CD8-positive, alpha-beta memory T cell (primary cell): Measurements from ENCODE around the gene ABLIM3. TPM values are rescaled to one million over a fixed set of nuclear protein-coding genes. Genes with fewer than 3 reads are reported as not detected.

Source experiments
- CTCF ChIA-PET: fragments of 350-600 bp; sonication (Branson Sonifier 250); formaldehyde crosslinking; loops from one replicate; lab custom pipeline; 2021; ENCODE audit warnings: antibody characterized with exemption; lab: Charles Lee
- POLR2A ChIA-PET: fragments of 350-600 bp; sonication (Branson Sonifier 250); formaldehyde crosslinking; loops from one replicate; lab custom pipeline; 2021; ENCODE audit warnings: antibody characterized with exemption; lab: Charles Lee
- DNase-seq, 5 donors: peaks; one replicate each; pipeline versions ENCODE4 v3.0.0 to v3.0.0-alpha.2; 2020 to 2022; ENCODE audit warnings: mixed read lengths in 1 of 5
- H3K27ac ChIP-seq: one replicate; pipeline ENCODE4 v1.7.0; 2013; ENCODE audit warnings: low read depth, mild to moderate bottlenecking, low read length, moderate library complexity
- H3K27me3 ChIP-seq: 2 replicates; pipeline ENCODE4 v1.7.0; 2013; ENCODE audit warnings: low read length, mild to moderate bottlenecking; ENCODE audit not compliant: insufficient read depth, poor library complexity, severe bottlenecking
- H3K36me3 ChIP-seq: 2 replicates; pipeline ENCODE4 v1.7.0; 2013; ENCODE audit warnings: mild to moderate bottlenecking, low read length, moderate library complexity; ENCODE audit not compliant: insufficient read depth
- H3K4me1 ChIP-seq: 2 replicates; pipeline ENCODE4 v1.7.0; 2013; ENCODE audit warnings: mild to moderate bottlenecking, low read length, moderate library complexity; ENCODE audit not compliant: insufficient read depth
- H3K4me3 ChIP-seq: 2 replicates; pipeline ENCODE4 v1.7.0; 2013; ENCODE audit warnings: mild to moderate bottlenecking, low read length
- H3K9me3 ChIP-seq: 2 replicates; pipeline ENCODE4 v1.7.0; 2013; ENCODE audit warnings: mild to moderate bottlenecking, low read length
- H3K27ac Mint-ChIP-seq, 8 donors: one replicate each; pipeline ENCODE4 v1.8.0; 2020 to 2021; ENCODE audit warnings: mixed read lengths in 8 of 8, mild to moderate bottlenecking in 6 of 8, inconsistent platforms in 3 of 8, moderate library complexity in 3 of 8
- H3K27me3 Mint-ChIP-seq, 2 donors: one replicate each; pipeline ENCODE4 v1.8.0; 2020 to 2021; ENCODE audit warnings: mixed read lengths in 2 of 2, mild to moderate bottlenecking in 1 of 2, moderate library complexity in 1 of 2
- H3K36me3 Mint-ChIP-seq, 3 donors: one replicate each; pipeline ENCODE4 v1.8.0; 2020 to 2021; ENCODE audit warnings: mixed read lengths in 3 of 3, inconsistent platforms in 1 of 3, mild to moderate bottlenecking in 1 of 3
- H3K4me1 Mint-ChIP-seq, 3 donors: one replicate each; pipeline ENCODE4 v1.8.0; 2020 to 2021; ENCODE audit warnings: mixed read lengths in 3 of 3, inconsistent platforms in 1 of 3, mild to moderate bottlenecking in 1 of 3
- H3K4me3 Mint-ChIP-seq, 7 donors: one replicate each; pipeline ENCODE4 v1.8.0; 2020 to 2021; ENCODE audit warnings: mixed read lengths in 7 of 7, mild to moderate bottlenecking in 6 of 7, moderate library complexity in 4 of 7, inconsistent platforms in 2 of 7
- H3K9me3 Mint-ChIP-seq, 5 donors: one replicate each; pipeline ENCODE4 v1.8.0; 2020 to 2022; ENCODE audit warnings: mixed read lengths in 5 of 5, mild to moderate bottlenecking in 3 of 5, moderate library complexity in 2 of 5, inconsistent platforms in 1 of 5
- polyA plus RNA-seq: library from polyadenylated mRNA; unstranded; fragments of 300-500 nt; fragmentation: Illumina TruSeq; gene quantifications from one replicate; pipeline ENCODE4 v1.2.3, GENCODE V29; 2021
- total RNA-seq, 2 experiments: library from RNA; stranded (reverse); gene quantifications; one replicate each; pipeline ENCODE4 v1.2.3, GENCODE V29; 2021

ABLIM3 gene
- total and polyA plus RNA-seq, 3 experiments from 2014 or later, result 0.09 TPM; not detected in 2

- H3K27ac Mint-ChIP-seq, result no peak overlapping the region
- no peak for DNase-seq
- Histone ChIP-seq H3K4me1 (no peaks in the 10 kb centered on the region), H3K27me3 (no peaks in the 10 kb centered on the region), H3K27ac (no peak overlapping the region), H3K36me3 (no peaks in the 10 kb centered on the region), H3K4me3 (no peak overlapping the region), H3K9me3 (no peaks in the 10 kb centered on the region)
- no peaks in the 10 kb centered on the region for H3K36me3 Mint-ChIP-seq
- no peaks in the 10 kb centered on the region for H3K9me3 Mint-ChIP-seq
- H3K4me1 Mint-ChIP-seq, result no peaks in the 10 kb centered on the region
- ChIA-PET CTCF (no interaction called here), POLR2A (interaction anchor here (0.7 kb wide), 1 partner anchor 115 kb away, joined by 6 read pairs; the partner anchor contains the start of gene ABLIM3)
- H3K27me3 Mint-ChIP-seq, result peaks cover 8 to 56% of the 10 kb centered on the region in 2 donors
- H3K4me3 Mint-ChIP-seq, result no peak overlapping the region
Observed at GRCh38 chr5:149256451-149256850, 115.2 kb downstream of the ABLIM3 start.

- no peaks in the 10 kb centered on the region for H3K27me3 ChIP-seq
- H3K36me3 ChIP-seq, result no peaks in the 10 kb centered on the region
- DNase-seq, result no peak
- no peaks in the 10 kb centered on the region for H3K9me3 Mint-ChIP-seq
- ChIA-PET POLR2A (interaction anchor here (0.7 kb wide), 1 partner anchor 116 kb away, joined by 6 read pairs; the partner anchor contains the start of gene ABLIM3), CTCF (interaction anchor here (0.8 to 1.1 kb wide), 2 partner anchors 12 to 116 kb away, joined by 3 to 4 read pairs; partner anchors contain the start of gene ABLIM3)
- no peak overlapping the region for H3K4me3 Mint-ChIP-seq
- H3K36me3 Mint-ChIP-seq, result no peaks in the 10 kb centered on the region
- no peak overlapping the region for H3K27ac ChIP-seq
- no peak overlapping the region for H3K27ac Mint-ChIP-seq
- no peaks in the 10 kb centered on the region for H3K9me3 ChIP-seq
- H3K4me3 ChIP-seq, result no peak overlapping the region
- peaks cover 13 to 56% of the 10 kb centered on the region in 2 donors for H3K27me3 Mint-ChIP-seq
- no peaks in the 10 kb centered on the region for H3K4me1 ChIP-seq
- no peaks in the 10 kb centered on the region for H3K4me1 Mint-ChIP-seq
Observed at GRCh38 chr5:149257131-149257530, 115.8 kb downstream of the ABLIM3 start.

DNA sequence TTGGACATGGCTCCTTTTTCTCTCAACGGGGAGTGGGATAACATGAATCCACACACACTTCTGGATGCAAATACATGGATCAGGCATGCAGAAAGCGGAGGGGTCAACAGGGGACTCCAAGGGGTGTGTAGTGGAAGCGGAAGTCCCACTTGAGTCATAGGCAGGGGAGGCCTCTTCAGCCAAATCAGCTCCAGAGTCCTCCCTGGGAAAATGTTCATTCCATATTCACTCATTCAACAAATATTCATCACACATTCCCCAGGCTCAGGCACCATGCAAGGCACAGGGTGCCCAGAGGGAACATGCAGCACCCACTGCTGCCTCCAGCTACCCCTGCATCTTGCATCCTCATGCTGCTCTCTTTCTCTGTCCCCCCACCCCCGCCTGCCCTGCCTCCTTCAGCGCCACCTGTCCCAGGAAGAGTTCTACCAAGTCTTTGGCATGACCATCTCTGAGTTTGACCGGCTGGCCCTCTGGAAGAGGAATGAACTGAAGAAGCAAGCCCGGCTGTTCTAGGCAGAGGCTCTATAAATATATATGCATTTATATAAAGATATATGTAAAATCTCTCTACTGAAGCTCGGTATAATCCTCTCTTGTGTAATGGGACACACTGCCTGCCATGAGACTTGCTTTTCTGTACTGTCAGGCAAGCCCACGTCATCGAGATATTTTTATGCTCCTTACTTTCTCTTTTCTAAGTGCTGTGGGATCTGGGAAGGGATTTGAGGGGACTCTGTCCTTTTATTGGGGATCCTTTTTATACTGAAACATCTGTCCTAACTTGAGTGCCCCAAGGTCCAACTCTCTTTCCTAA, 116.8 kb downstream of the ABLIM3 start:
- H3K4me1 ChIP-seq, result no peaks in the 10 kb centered on the region
- no peak for DNase-seq
- H3K27me3 ChIP-seq, result no peaks in the 10 kb centered on the region
- H3K4me3 ChIP-seq, result no peak overlapping the region
- H3K4me3 Mint-ChIP-seq, result no peak overlapping the region
- no peaks in the 10 kb centered on the region for H3K36me3 ChIP-seq
- CTCF ChIA-PET, result interaction anchor here (0.7 to 1.1 kb wide), 3 partner anchors 11 to 122 kb away, joined by 3 to 4 read pairs (median 3); partner anchors contain the start of gene ABLIM3
- peaks cover 16 to 60% of the 10 kb centered on the region in 2 donors for H3K27me3 Mint-ChIP-seq
- H3K9me3 Mint-ChIP-seq, result no peaks in the 10 kb centered on the region
- no peaks in the 10 kb centered on the region for H3K36me3 Mint-ChIP-seq
- H3K4me1 Mint-ChIP-seq, result no peaks in the 10 kb centered on the region
- H3K9me3 ChIP-seq, result no peaks in the 10 kb centered on the region
- H3K27ac ChIP-seq, result no peak overlapping the region
- POLR2A ChIA-PET, result no interaction called here
- no peak overlapping the region for H3K27ac Mint-ChIP-seq

GRCh38 chr5:149260761-149261160, 119.5 kb downstream of the ABLIM3 start:
- no peak for DNase-seq
- H3K4me3 Mint-ChIP-seq, result no peak overlapping the region
- no peaks in the 10 kb centered on the region for H3K9me3 Mint-ChIP-seq
- peaks cover 19 to 45% of the 10 kb centered on the region in 2 donors for H3K27me3 Mint-ChIP-seq
- ChIA-PET CTCF (no interaction called here), POLR2A (no interaction called here)
- H3K4me3 ChIP-seq, result no peak overlapping the region
- peaks cover 0 to 8% (median 6%) of the 10 kb centered on the region in 3 donors for H3K4me1 Mint-ChIP-seq
- no peaks in the 10 kb centered on the region for H3K9me3 ChIP-seq
- H3K36me3 Mint-ChIP-seq, result no peaks in the 10 kb centered on the region
- no peak overlapping the region for H3K27ac ChIP-seq
- no peaks in the 10 kb centered on the region for H3K4me1 ChIP-seq
- H3K27ac Mint-ChIP-seq, result no peak overlapping the region
- H3K27me3 ChIP-seq, result no peaks in the 10 kb centered on the region
- no peaks in the 10 kb centered on the region for H3K36me3 ChIP-seq

GRCh38 chr5:149261246-149261645, 120.0 kb downstream of the ABLIM3 start:
- Histone ChIP-seq H3K9me3 (no peaks in the 10 kb centered on the region), H3K27ac (no peak overlapping the region), H3K4me3 (no peak overlapping the region), H3K4me1 (no peaks in the 10 kb centered on the region), H3K36me3 (no peaks in the 10 kb centered on the region), H3K27me3 (no peaks in the 10 kb centered on the region)
- peaks cover 19 to 42% of the 10 kb centered on the region in 2 donors for H3K27me3 Mint-ChIP-seq
- no peak for DNase-seq
- ChIA-PET POLR2A (no interaction called here), CTCF (no interaction called here)
- no peak overlapping the region for H3K4me3 Mint-ChIP-seq
- H3K9me3 Mint-ChIP-seq, result no peaks in the 10 kb centered on the region
- H3K27ac Mint-ChIP-seq, result peak overlapping the region in 1 of 8 donors; percentile 29
- peaks cover 0 to 8% (median 6%) of the 10 kb centered on the region in 3 donors for H3K4me1 Mint-ChIP-seq
- no peaks in the 10 kb centered on the region for H3K36me3 Mint-ChIP-seq

DNA sequence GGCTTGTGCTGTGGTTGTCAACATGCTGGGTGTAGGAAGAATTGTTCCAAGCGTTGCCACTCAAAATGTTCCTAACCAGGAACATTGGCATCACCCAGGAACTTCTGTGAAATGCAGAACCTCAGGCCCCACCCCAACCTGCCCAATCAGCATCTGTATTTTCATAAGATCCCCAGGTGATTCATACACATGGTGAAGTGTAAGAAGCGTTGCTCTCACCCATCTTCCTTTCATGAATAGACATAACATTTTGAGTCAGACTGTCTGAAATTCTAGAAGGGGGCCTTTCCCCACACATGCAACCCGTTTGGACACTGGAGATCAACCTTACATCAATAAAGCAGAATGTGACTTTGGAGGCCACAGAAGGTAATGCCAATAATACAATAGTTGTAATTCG, 121.0 kb downstream of the ABLIM3 start:
- H3K9me3 ChIP-seq, result no peaks in the 10 kb centered on the region
- no peaks in the 10 kb centered on the region for H3K27me3 ChIP-seq
- no peaks in the 10 kb centered on the region for H3K4me1 ChIP-seq
- POLR2A ChIA-PET, result no interaction called here
- H3K4me3 ChIP-seq, result no peak overlapping the region
- DNase-seq, result no peak
- Mint-ChIP-seq H3K4me3 (no peak overlapping the region), H3K9me3 (peaks cover 0 to 4% (median 0%) of the 10 kb centered on the region in 5 donors), H3K27me3 (peaks cover 19 to 40% of the 10 kb centered on the region in 2 donors), H3K4me1 (peaks cover 0 to 8% (median 6%) of the 10 kb centered on the region in 3 donors), H3K36me3 (no peaks in the 10 kb centered on the region), H3K27ac (no peak overlapping the region)
- H3K36me3 ChIP-seq, result no peaks in the 10 kb centered on the region
- CTCF ChIA-PET, result interaction anchor here (5.3 kb wide), 1 partner anchor 120 kb away, joined by 50 read pairs; the partner anchor contains the start of gene ABLIM3
- no peak overlapping the region for H3K27ac ChIP-seq

DNA sequence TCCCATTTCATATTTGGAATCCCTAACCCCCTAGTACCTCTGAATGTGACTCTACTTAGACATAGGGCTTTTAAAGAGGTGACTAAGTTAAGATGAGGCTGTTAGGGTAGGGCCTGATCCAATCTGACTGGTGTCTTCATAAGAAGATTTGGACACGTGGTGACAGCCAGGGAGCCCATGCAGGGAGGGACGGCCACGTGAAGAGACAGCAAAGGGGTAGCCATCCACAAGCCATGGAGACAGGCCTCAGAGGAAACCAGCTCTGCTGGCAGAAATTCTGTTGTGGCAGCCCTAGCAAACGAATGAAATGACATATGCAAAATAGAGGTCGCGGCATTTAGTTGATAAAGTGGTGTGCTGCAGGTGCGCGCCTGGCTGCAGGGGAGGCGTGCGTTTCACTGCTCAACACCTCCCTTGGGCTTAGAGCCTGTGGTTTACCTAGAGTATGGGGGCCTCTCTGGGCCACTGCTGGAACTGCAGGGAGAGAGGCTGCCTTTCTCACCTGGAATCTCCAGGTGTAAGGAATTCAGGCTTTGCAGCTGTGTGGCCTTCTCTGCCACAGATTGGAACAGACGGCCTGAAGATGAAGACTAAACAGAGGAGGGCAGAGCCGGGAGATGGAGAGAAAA, 123.3 kb downstream of the ABLIM3 start:
- CTCF ChIA-PET, result interaction anchor here (0.7 to 5.3 kb wide), 15 partner anchors 10 to 133 kb away, joined by 3 to 50 read pairs (median 4); partner anchors contain the start of gene ABLIM3
- Histone ChIP-seq H3K27ac (no peak overlapping the region), H3K4me1 (no peaks in the 10 kb centered on the region), H3K4me3 (no peak overlapping the region), H3K9me3 (peaks cover 5% of the 10 kb centered on the region), H3K27me3 (no peaks in the 10 kb centered on the region), H3K36me3 (no peaks in the 10 kb centered on the region)
- Mint-ChIP-seq H3K27me3 (peaks cover 27 to 34% of the 10 kb centered on the region in 2 donors), H3K4me1 (peaks cover 0 to 8% (median 6%) of the 10 kb centered on the region in 3 donors), H3K36me3 (peaks cover 0 to 9% (median 0%) of the 10 kb centered on the region in 3 donors), H3K9me3 (peaks cover 0 to 23% (median 13%) of the 10 kb centered on the region in 5 donors), H3K27ac (no peak overlapping the region), H3K4me3 (peak overlapping the region in 2 of 7 donors; percentile 45 to 57)
- POLR2A ChIA-PET, result no interaction called here
- DNase-seq, result peak; percentile 19 to 70 (median 49)
